DMS153 (cell line): ENCODE results near the gene C1QTNF2.

ENCODE experiments used
- DNase-seq: peaks from one replicate; lab custom pipeline; 2025; lab: John Stamatoyannopoulos, UW

C1QTNF2 gene

GRCh38 chr5:160375166-160375565, 4.7 kb upstream of the C1QTNF2 start:
- no peak for DNase-seq

GRCh38 chr5:160371294-160371693, 868 bp upstream of the C1QTNF2 start:
- no peak for DNase-seq

- DNase-seq = no peak
These were observed 248 bp upstream of the C1QTNF2 start for GRCh38 chr5:160370713-160371034.

- DNase-seq = no peak
These were observed 2.5 kb downstream of the C1QTNF2 start for GRCh38 chr5:160367885-160368284.

GRCh38 chr5:160367261-160367660, 3.2 kb downstream of the C1QTNF2 start:
- no peak for DNase-seq

- DNase-seq = no peak
These were observed 4.2 kb downstream of the C1QTNF2 start for GRCh38 chr5:160366230-160366629.

- no peak for DNase-seq
These were observed 6.6 kb downstream of the C1QTNF2 start for GRCh38 chr5:160363660-160364395.

GRCh38 chr5:160363211-160363610, 7.2 kb downstream of the C1QTNF2 start:
- DNase-seq = no peak

GRCh38 chr5:160361624-160362228, 8.7 kb downstream of the C1QTNF2 start:
- DNase-seq = no peak

- no peak for DNase-seq
These were observed 10.1 kb downstream of the C1QTNF2 start for GRCh38 chr5:160360310-160360709.

GRCh38 chr5:160359816-160360215, 10.6 kb downstream of the C1QTNF2 start:
- DNase-seq = no peak

GRCh38 chr5:160359242-160359641, 11.2 kb downstream of the C1QTNF2 start:
- DNase-seq = no peak

GRCh38 chr5:160357861-160358411, 12.5 kb downstream of the C1QTNF2 start:
- DNase-seq = no peak

- no peak for DNase-seq
These were observed 13.0 kb downstream of the C1QTNF2 start for GRCh38 chr5:160357394-160357793.

GRCh38 chr5:160356550-160357347, 13.7 kb downstream of the C1QTNF2 start:
- DNase-seq = no peak

GRCh38 chr5:160354666-160355065, 15.8 kb downstream of the C1QTNF2 start:
- no peak for DNase-seq

- DNase-seq = no peak
These were observed 17.0 kb downstream of the C1QTNF2 start for GRCh38 chr5:160353379-160353778.

- DNase-seq = no peak
These were observed 18.1 kb downstream of the C1QTNF2 start for GRCh38 chr5:160352308-160352707.

- no peak for DNase-seq
These were observed 20.5 kb downstream of the C1QTNF2 start for GRCh38 chr5:160349935-160350303.

- no peak for DNase-seq
These were observed 21.0 kb downstream of the C1QTNF2 start for GRCh38 chr5:160349249-160349934.

- DNase-seq = no peak
These were observed 22.3 kb downstream of the C1QTNF2 start for GRCh38 chr5:160348080-160348479.

GRCh38 chr5:160347448-160347847, 23.0 kb downstream of the C1QTNF2 start:
- no peak for DNase-seq
